Neural cell (in vitro differentiated cells): ENCODE measurements around the gene ZC3H11A. TPM values are rescaled to one million over a fixed set of nuclear protein-coding genes. Genes with fewer than 3 reads are reported as not detected.

ENCODE experiments used
- H2AFZ ChIP-seq: fragments of 200-600, 300-800 bp; sonication (generic), shearing (Covaris generic); 2 replicates; pipeline ENCODE4 v1.6.0; 2014; ENCODE audit warnings: low read depth, mild to moderate bottlenecking, antibody characterized with exemption, low read length, moderate library complexity
- H3F3A ChIP-seq: fragments of 200-600 bp; shearing (Covaris generic); 2 replicates; pipeline ENCODE4 v1.6.1; 2016; ENCODE audit warnings: mild to moderate bottlenecking, moderate library complexity, mixed read lengths, antibody characterized with exemption, low read length; ENCODE audit not compliant: insufficient read depth, poor library complexity, severe bottlenecking
- H3K27ac ChIP-seq: fragments of 200-600, 300-800 bp; sonication (generic), shearing (Covaris generic); 2 replicates; pipeline ENCODE4 v1.5.1; 2014; ENCODE audit warnings: mild to moderate bottlenecking, low read length, moderate library complexity
- H3K27me3 ChIP-seq: fragments of 300-800, 200-600 bp; sonication (generic), shearing (Covaris generic); 2 replicates; pipeline ENCODE4 v1.6.0; 2014; ENCODE audit warnings: mild to moderate bottlenecking, low read depth, low read length, moderate library complexity; ENCODE audit not compliant: insufficient read depth
- H3K36me3 ChIP-seq: fragments of 300-800, 200-600 bp; sonication (generic), shearing (Covaris generic); 2 replicates; pipeline ENCODE4 v1.5.1; 2014; ENCODE audit warnings: mild to moderate bottlenecking, antibody characterized with exemption, low read length, moderate library complexity; ENCODE audit not compliant: insufficient read depth
- H3K4me2 ChIP-seq: fragments of 300-800, 200-600 bp; sonication (generic), shearing (Covaris generic); 2 replicates; pipeline ENCODE4 v1.6.0; 2014; ENCODE audit warnings: mild to moderate bottlenecking, low read length
- H3K4me3 ChIP-seq: fragments of 300-800, 200-600 bp; sonication (generic), shearing (Covaris generic); 2 replicates; pipeline ENCODE4 v1.5.1; 2014; ENCODE audit warnings: mild to moderate bottlenecking, low read length, moderate library complexity
- H3K79me2 ChIP-seq: fragments of 200-600 bp; shearing (Covaris generic); replicated peaks from 2 replicates; pipeline ENCODE4 v1.6.0; 2014; ENCODE audit warnings: mild to moderate bottlenecking, low read length, moderate library complexity; ENCODE audit not compliant: insufficient read depth
- H3K9ac ChIP-seq: fragments of 300-800, 200-600 bp; sonication (generic), shearing (Covaris generic); 2 replicates; pipeline ENCODE4 v1.6.1; 2016; ENCODE audit warnings: mild to moderate bottlenecking, low read length, mixed read lengths
- H3K9me2 ChIP-seq: fragments of 200-600 bp; shearing (Covaris generic); 2 replicates; pipeline ENCODE4 v1.6.1; 2016; ENCODE audit warnings: mild to moderate bottlenecking, low read length, mixed read lengths; ENCODE audit not compliant: insufficient read depth
- H3K9me3 ChIP-seq: fragments of 200-600, 300-800 bp; sonication (generic), shearing (Covaris generic); 2 replicates; pipeline ENCODE4 v1.6.1; 2016; ENCODE audit warnings: mild to moderate bottlenecking, mixed run types, low read length, moderate library complexity, mixed read lengths
- H4K20me1 ChIP-seq: fragments of 200-600 bp; shearing (Covaris generic); 2 replicates; pipeline ENCODE4 v1.6.1; 2016; ENCODE audit warnings: mild to moderate bottlenecking, mixed run types; ENCODE audit not compliant: insufficient read depth
- EP300 ChIP-seq: fragments of 450-650 bp; conservative IDR thresholded peaks from 2 replicates; pipeline ENCODE4 v1.6.1; 2014; ENCODE audit warnings: antibody characterized with exemption, mild to moderate bottlenecking, moderate library complexity; ENCODE audit not compliant: poor library complexity, severe bottlenecking
- EZH2 ChIP-seq: fragments of 200-600, 300-800 bp; shearing (Covaris generic), sonication (generic); IDR thresholded peaks from 2 replicates; pipeline ENCODE4 v1.6.1; 2014; ENCODE audit warnings: antibody characterized with exemption, low read length, borderline replicate concordance, mild to moderate bottlenecking; ENCODE audit not compliant: insufficient read depth, poor library complexity, severe bottlenecking
- MXI1 ChIP-seq: fragments of 450-650 bp; conservative IDR thresholded peaks from 2 replicates; pipeline ENCODE4 v1.6.1; 2014; ENCODE audit warnings: antibody characterized with exemption, mild to moderate bottlenecking; ENCODE audit not compliant: poor library complexity, severe bottlenecking
- POLR2AphosphoS5 ChIP-seq: IDR thresholded peaks from 2 replicates; pipeline ENCODE4 v1.6.1; 2012
- RAD21 ChIP-seq: fragments of 450-650 bp; conservative IDR thresholded peaks from 2 replicates; pipeline ENCODE4 v1.6.1; 2014; ENCODE audit warnings: antibody characterized with exemption, mild to moderate bottlenecking, moderate library complexity
- SMC3 ChIP-seq: fragments of 450-650 bp; conservative IDR thresholded peaks from 2 replicates; pipeline ENCODE4 v1.6.1; 2014; ENCODE audit warnings: antibody characterized with exemption, mild to moderate bottlenecking, moderate library complexity; ENCODE audit not compliant: poor library complexity
- TAF1 ChIP-seq: IDR thresholded peaks from 2 replicates; pipeline ENCODE4 v1.6.1; 2012; ENCODE audit warnings: low read depth
- polyA plus RNA-seq: library from polyadenylated mRNA; depleted of rRNA; stranded (reverse); fragments of >200 nt; gene quantifications from 2 replicates; pipeline ENCODE4 v1.2.3, GENCODE V29; 2014
- TF ChIP-seq, protein P1 (sequence below): fragments of 450-650 bp; IDR thresholded peaks from 2 replicates; pipeline ENCODE4 v1.5.1; 2014; ENCODE audit warnings: antibody characterized with exemption, mild to moderate bottlenecking, moderate library complexity; ENCODE audit not compliant: poor library complexity, severe bottlenecking
- TF ChIP-seq, protein P2 (sequence below): IDR thresholded peaks from 2 replicates; pipeline ENCODE4 v1.6.1; 2012; ENCODE audit warnings: borderline replicate concordance

ZC3H11A gene
- polyA plus RNA-seq, 1 donor from 2014 or later: 210 TPM

DNA sequence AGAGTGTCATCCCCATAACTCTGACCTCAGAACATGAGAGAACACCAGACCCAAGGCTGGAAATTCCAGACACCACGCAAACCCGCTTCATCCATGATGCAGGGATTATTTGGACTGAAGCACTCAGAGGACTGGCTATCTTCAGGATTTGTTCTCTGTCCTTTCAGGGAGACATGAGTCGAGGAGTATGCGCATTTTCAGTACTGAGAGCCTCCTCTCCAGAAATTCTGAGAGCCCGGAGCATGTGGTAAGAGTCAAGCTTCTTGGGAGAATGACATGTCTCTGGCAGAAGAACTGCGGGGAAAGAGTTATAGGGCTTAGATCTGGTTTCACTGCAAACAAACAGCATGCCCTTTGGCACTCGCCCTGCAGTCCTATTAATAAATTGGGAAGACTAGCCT is 23.5 kb upstream of the ZC3H11A start:
- no peak overlapping the region for H3K4me2 ChIP-seq
- no peak overlapping the region for H3K9ac ChIP-seq
- H2AFZ ChIP-seq: no peak overlapping the region
- H3K9me3 ChIP-seq: no peaks in the 10 kb centered on the region
- no peak overlapping the region for H3K27ac ChIP-seq
- H3K9me2 ChIP-seq: no peaks in the 10 kb centered on the region
- H3K4me3 ChIP-seq: no peak overlapping the region
- H3F3A ChIP-seq: no peaks in the 10 kb centered on the region
- no peaks in the 10 kb centered on the region for H3K27me3 ChIP-seq
- H3K36me3 ChIP-seq: no peaks in the 10 kb centered on the region
- no peaks in the 10 kb centered on the region for H4K20me1 ChIP-seq
- H3K79me2 ChIP-seq: no peaks in the 10 kb centered on the region
- no peak for TF ChIP-seq SMC3
- TF ChIP-seq RAD21: no peak
- TF ChIP-seq EZH2: no peak
- TF ChIP-seq EP300: no peak
- TF ChIP-seq TAF1: no peak
- TF ChIP-seq, protein P1, sequence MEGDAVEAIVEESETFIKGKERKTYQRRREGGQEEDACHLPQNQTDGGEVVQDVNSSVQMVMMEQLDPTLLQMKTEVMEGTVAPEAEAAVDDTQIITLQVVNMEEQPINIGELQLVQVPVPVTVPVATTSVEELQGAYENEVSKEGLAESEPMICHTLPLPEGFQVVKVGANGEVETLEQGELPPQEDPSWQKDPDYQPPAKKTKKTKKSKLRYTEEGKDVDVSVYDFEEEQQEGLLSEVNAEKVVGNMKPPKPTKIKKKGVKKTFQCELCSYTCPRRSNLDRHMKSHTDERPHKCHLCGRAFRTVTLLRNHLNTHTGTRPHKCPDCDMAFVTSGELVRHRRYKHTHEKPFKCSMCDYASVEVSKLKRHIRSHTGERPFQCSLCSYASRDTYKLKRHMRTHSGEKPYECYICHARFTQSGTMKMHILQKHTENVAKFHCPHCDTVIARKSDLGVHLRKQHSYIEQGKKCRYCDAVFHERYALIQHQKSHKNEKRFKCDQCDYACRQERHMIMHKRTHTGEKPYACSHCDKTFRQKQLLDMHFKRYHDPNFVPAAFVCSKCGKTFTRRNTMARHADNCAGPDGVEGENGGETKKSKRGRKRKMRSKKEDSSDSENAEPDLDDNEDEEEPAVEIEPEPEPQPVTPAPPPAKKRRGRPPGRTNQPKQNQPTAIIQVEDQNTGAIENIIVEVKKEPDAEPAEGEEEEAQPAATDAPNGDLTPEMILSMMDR: no peak
- TF ChIP-seq, protein P2, sequence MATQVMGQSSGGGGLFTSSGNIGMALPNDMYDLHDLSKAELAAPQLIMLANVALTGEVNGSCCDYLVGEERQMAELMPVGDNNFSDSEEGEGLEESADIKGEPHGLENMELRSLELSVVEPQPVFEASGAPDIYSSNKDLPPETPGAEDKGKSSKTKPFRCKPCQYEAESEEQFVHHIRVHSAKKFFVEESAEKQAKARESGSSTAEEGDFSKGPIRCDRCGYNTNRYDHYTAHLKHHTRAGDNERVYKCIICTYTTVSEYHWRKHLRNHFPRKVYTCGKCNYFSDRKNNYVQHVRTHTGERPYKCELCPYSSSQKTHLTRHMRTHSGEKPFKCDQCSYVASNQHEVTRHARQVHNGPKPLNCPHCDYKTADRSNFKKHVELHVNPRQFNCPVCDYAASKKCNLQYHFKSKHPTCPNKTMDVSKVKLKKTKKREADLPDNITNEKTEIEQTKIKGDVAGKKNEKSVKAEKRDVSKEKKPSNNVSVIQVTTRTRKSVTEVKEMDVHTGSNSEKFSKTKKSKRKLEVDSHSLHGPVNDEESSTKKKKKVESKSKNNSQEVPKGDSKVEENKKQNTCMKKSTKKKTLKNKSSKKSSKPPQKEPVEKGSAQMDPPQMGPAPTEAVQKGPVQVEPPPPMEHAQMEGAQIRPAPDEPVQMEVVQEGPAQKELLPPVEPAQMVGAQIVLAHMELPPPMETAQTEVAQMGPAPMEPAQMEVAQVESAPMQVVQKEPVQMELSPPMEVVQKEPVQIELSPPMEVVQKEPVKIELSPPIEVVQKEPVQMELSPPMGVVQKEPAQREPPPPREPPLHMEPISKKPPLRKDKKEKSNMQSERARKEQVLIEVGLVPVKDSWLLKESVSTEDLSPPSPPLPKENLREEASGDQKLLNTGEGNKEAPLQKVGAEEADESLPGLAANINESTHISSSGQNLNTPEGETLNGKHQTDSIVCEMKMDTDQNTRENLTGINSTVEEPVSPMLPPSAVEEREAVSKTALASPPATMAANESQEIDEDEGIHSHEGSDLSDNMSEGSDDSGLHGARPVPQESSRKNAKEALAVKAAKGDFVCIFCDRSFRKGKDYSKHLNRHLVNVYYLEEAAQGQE: no peak
- TF ChIP-seq POLR2AphosphoS5: no peak
- no peak for TF ChIP-seq MXI1

DNA sequence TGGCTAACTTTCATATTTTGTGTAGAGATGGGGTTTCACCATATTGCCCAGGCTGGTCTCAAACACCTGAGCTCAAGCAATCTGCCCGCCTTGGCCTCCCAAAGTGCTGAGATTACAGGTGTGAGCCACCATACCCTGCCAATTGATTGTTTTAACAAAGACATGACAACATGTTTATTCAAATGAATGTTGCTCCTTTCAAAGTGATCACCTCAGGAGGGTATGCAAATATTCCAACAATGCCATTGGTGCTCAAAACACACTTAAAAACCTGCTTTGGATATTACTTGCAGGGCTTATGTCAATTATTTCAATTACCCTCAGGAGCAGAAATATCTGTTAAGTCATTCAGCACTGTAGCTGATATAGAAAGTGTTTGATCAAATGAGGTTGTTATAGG is 22.6 kb upstream of the ZC3H11A start:
- Histone ChIP-seq H4K20me1 (no peaks in the 10 kb centered on the region), H3F3A (no peaks in the 10 kb centered on the region), H3K27ac (no peak overlapping the region)

DNA sequence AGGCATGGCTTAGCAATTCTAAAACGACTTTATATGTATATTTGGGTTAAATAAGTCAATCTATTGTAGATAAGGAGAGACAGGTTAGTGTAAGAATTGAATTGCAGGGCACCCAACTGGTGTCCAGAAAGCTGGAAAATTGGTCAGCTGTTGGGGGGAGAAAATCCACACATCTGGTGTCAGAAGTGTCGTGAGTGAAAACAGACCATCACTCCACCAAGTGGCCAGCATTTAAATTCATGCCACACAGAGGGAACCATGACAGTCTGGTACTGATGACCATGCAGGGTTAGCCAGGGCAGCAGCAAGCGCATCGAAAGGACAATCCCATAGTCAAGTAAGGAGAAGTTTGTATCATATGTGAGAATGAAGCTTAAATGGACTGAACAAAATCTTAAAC is 18.8 kb upstream of the ZC3H11A start:
- Histone ChIP-seq H3K9ac (no peak overlapping the region), H2AFZ (no peak overlapping the region), H3K27ac (no peak overlapping the region), H3K9me2 (no peaks in the 10 kb centered on the region), H4K20me1 (no peaks in the 10 kb centered on the region), H3K4me3 (no peak overlapping the region), H3K9me3 (no peaks in the 10 kb centered on the region), H3K4me2 (no peak overlapping the region), H3F3A (no peaks in the 10 kb centered on the region), H3K79me2 (no peaks in the 10 kb centered on the region), H3K36me3 (no peaks in the 10 kb centered on the region), H3K27me3 (no peaks in the 10 kb centered on the region)
- TF ChIP-seq EZH2: no peak
- TF ChIP-seq, protein P1: no peak
- TF ChIP-seq, protein P2: no peak
- no peak for TF ChIP-seq EP300
- no peak for TF ChIP-seq SMC3
- TF ChIP-seq POLR2AphosphoS5: no peak
- TF ChIP-seq TAF1: no peak
- no peak for TF ChIP-seq RAD21
- no peak for TF ChIP-seq MXI1

More for the DNA sequence above, 22.6 kb upstream of the ZC3H11A start:
- no peak for TF ChIP-seq EZH2
- no peaks in the 10 kb centered on the region for H3K9me2 ChIP-seq
- H3K4me3 ChIP-seq: no peak overlapping the region
- no peaks in the 10 kb centered on the region for H3K9me3 ChIP-seq
- no peaks in the 10 kb centered on the region for H3K27me3 ChIP-seq
- H3K4me2 ChIP-seq: no peak overlapping the region
- H3K36me3 ChIP-seq: no peaks in the 10 kb centered on the region
- H3K9ac ChIP-seq: no peak overlapping the region
- no peaks in the 10 kb centered on the region for H3K79me2 ChIP-seq
- H2AFZ ChIP-seq: no peak overlapping the region
